KOPT-K1 (cell line): ENCODE data around the gene FFAR1.

ENCODE experiments used
- H3K27ac ChIP-seq: fragments of 200-600 bp; sonication (generic); 2 replicates; pipeline ENCODE4 v1.5.1; 2016; ENCODE audit warnings: antibody characterized with exemption, mild to moderate bottlenecking, low read depth, low read length; ENCODE audit not compliant: poor library complexity, severe bottlenecking
- H3K36me3 ChIP-seq: fragments of 200-600 bp; sonication (generic); 2 replicates; pipeline ENCODE4 v1.5.1; 2017; ENCODE audit warnings: antibody characterized with exemption, mild to moderate bottlenecking, low read length, moderate library complexity; ENCODE audit not compliant: insufficient read depth
- H3K9me3 ChIP-seq: fragments of 200-600 bp; sonication (generic); 2 replicates; pipeline ENCODE4 v1.5.1; 2017; ENCODE audit warnings: antibody characterized with exemption, low read length, mild to moderate bottlenecking; ENCODE audit not compliant: insufficient read depth, poor library complexity, severe bottlenecking

Gene FFAR1

DNA sequence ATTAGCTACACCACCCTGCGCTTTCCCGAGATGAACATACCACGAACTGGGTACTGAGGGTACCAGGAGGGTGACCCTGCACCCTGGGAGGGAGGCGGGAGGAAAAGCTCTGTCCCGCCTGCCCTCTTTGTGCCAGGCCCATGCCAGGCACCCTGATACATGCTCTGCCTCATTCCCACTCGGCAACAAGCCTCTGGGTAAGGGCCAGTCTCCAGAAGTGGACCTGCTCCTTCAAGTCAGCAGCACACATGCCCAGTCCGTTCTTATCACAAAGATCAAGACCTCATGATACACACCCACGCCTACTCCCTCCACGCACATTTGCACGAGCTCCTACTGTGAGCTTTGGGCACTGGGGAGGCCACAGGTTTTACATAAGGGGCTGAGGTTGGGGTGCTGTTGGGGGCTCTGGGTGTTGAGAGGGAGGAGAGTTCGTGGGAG lies 2.0 kb upstream of the FFAR1 start:
- Histone ChIP-seq H3K36me3 (no peaks in the 10 kb centered on the region), H3K9me3 (no peaks in the 10 kb centered on the region), H3K27ac (no peak overlapping the region)

DNA sequence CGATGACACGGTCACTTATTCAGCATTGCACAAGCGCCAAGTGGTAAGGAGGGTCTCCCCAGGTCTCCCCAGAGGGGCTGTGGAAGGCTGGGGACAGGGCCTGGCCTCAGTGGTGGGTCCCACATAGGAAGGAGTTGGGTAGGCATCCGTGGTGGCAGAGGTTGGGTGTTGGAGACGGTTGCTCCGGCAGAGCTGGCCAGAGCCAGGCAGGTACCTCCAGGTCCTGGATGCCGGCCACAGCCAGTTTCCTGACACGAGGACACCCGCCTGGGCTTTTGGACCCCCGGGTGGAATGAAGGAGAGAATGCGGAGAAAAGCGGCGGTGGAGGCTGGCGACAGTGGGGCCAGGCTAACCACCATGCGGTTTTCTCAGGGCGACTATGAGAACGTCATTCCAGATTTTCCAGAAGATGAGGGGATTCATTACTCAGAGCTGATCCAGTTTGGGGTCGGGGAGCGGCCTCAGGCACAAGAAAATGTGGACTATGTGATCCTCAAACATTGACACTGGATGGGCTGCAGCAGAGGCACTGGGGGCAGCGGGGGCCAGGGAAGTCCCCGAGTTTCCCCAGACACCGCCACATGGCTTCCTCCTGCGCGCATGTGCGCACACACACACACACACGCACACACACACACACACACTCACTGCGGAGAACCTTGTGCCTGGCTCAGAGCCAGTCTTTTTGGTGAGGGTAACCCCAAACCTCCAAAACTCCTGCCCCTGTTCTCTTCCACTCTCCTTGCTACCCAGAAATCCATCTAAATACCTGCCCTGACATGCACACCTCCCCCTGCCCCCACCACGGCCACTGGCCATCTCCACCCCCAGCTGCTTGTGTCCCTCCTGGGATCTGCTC lies 1.3 kb upstream of the FFAR1 start:
- Histone ChIP-seq H3K27ac (no peak overlapping the region), H3K9me3 (no peaks in the 10 kb centered on the region), H3K36me3 (no peaks in the 10 kb centered on the region)

DNA sequence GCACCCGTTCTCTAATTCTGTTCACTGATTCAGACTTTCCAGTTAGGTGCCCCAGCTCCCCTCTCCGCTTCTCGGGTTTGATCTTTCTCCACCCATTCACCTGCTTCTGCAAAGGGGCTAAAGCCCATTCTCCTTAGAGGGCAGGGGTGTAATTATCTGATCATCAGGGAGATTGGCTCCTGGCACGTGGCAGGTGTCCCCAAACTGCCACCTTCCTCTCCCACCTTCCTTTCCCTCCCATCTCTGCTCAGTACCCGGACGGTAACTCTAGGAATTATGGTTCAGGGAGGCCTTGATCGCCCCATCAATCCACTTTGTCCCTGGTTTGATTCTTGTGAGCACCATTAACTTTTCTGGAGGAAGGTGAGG lies 212 bp downstream of the FFAR1 start:
- H3K27ac ChIP-seq = no peak overlapping the region
- no peaks in the 10 kb centered on the region for H3K9me3 ChIP-seq
- no peaks in the 10 kb centered on the region for H3K36me3 ChIP-seq

DNA sequence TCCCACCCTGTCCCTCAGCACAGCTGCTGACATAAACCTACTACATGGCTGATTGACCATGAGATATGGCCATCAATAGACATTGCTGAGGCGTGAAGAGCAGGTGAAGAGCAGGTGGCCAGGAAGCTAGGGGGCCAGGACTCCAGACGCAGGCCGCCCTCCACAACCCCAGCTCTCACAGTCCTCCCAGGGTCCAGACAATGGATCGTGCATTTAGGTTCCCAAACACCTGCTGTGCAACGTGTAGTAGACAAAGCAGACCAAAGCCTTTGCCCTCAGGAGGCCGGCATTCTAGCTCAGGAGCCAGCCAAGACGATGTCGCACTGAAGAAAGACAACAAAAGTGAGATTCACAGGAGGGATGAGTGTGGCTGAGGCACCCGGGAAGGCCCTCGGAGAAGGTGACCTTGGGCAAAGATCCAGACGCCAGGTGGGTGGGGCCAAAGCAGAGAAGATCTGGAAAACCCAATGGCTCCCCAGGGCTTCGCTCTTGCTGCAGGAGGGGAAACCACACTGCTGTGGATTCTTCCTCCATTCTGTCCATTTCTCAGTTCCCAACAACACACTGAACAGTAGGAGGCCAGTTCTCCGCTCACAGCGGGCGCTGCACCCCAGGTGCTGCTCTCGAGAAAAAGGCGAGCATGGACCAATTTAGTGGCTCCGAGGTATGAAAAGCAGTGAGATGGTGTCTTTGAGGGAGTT lies 1.4 kb downstream of the FFAR1 start:
- Histone ChIP-seq H3K27ac (no peak overlapping the region), H3K9me3 (no peaks in the 10 kb centered on the region), H3K36me3 (no peaks in the 10 kb centered on the region)

DNA sequence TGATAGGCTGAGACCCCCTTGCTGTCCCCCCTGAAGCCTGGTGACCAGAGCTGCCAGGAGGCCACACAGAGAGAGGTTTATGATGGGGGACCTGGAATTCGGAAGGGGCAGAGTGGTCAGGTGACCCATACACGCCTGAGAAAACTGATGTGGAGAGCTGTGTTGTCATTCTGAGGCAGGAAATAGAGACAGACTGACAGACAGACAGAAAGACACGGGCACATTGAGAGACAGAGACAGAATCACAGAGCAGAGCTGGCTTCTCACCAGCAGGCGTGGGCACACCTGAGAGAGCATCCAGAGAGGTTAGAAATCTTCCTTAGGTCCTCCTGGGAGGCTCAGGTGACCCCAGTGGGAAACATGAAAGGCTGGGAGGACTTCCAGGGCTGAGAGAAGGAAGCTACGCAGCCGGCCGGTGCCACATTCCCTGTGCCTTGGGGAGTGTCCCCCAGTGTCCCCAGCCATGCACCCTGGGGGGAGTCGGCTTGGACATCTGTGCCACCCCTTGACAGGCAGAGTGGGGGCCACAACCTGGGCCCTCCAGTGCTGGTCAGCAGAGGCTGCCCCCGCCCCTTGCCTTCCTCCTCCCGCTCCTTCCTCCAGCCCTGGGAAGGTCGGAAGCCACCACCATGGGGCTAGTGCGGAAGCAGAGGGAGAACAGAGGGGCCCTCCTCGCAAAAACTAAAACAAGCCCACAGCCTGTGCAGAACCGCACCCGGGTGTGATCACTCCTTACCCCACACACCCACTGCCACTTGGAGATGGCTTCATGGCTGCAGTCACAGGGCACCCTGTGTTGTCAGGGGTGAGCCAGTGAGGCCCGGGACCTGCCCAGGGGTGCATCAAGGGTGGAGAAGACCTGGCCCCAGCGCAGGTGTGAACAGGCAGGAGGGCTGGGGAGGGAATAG lies 2.2 kb downstream of the FFAR1 start:
- Histone ChIP-seq H3K9me3 (no peaks in the 10 kb centered on the region), H3K36me3 (no peaks in the 10 kb centered on the region), H3K27ac (no peak overlapping the region)

DNA sequence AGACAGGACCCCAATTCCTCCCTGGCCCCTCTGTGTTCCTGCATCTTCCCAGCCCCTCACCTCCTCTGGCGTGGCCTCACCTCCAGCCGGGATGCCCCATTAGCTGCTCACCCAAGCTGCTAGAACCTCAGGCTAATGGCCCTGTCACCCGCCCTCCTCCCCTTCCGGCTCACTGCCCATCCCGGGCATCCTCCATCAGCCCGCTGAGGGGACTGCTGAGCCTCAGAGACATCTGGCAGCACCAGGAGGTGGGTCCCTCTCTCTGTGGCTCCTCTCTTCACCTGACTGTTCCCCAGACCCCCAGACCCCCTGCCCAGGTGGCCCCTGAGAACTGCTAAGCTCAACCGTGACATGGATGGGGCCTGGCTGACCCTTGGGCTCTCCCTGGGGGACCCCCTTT lies 2.9 kb downstream of the FFAR1 start:
- H3K27ac ChIP-seq = no peak overlapping the region
- no peaks in the 10 kb centered on the region for H3K9me3 ChIP-seq
- H3K36me3 ChIP-seq = no peaks in the 10 kb centered on the region

DNA sequence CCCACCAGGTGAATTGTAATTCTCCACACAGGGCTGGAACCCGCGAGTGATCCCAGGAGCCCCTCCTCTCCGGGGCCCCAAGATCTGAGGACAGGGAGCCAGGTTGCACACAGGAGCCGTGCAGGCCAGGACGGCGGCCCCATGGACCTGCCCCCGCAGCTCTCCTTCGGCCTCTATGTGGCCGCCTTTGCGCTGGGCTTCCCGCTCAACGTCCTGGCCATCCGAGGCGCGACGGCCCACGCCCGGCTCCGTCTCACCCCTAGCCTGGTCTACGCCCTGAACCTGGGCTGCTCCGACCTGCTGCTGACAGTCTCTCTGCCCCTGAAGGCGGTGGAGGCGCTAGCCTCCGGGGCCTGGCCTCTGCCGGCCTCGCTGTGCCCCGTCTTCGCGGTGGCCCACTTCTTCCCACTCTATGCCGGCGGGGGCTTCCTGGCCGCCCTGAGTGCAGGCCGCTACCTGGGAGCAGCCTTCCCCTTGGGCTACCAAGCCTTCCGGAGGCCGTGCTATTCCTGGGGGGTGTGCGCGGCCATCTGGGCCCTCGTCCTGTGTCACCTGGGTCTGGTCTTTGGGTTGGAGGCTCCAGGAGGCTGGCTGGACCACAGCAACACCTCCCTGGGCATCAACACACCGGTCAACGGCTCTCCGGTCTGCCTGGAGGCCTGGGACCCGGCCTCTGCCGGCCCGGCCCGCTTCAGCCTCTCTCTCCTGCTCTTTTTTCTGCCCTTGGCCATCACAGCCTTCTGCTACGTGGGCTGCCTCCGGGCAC lies 3.9 kb downstream of the FFAR1 start:
- Histone ChIP-seq H3K36me3 (no peaks in the 10 kb centered on the region), H3K27ac (no peak overlapping the region), H3K9me3 (no peaks in the 10 kb centered on the region)

DNA sequence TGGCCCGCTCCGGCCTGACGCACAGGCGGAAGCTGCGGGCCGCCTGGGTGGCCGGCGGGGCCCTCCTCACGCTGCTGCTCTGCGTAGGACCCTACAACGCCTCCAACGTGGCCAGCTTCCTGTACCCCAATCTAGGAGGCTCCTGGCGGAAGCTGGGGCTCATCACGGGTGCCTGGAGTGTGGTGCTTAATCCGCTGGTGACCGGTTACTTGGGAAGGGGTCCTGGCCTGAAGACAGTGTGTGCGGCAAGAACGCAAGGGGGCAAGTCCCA lies 4.4 kb downstream of the FFAR1 start:
- Histone ChIP-seq H3K27ac (no peak overlapping the region), H3K9me3 (no peaks in the 10 kb centered on the region), H3K36me3 (no peaks in the 10 kb centered on the region)

DNA sequence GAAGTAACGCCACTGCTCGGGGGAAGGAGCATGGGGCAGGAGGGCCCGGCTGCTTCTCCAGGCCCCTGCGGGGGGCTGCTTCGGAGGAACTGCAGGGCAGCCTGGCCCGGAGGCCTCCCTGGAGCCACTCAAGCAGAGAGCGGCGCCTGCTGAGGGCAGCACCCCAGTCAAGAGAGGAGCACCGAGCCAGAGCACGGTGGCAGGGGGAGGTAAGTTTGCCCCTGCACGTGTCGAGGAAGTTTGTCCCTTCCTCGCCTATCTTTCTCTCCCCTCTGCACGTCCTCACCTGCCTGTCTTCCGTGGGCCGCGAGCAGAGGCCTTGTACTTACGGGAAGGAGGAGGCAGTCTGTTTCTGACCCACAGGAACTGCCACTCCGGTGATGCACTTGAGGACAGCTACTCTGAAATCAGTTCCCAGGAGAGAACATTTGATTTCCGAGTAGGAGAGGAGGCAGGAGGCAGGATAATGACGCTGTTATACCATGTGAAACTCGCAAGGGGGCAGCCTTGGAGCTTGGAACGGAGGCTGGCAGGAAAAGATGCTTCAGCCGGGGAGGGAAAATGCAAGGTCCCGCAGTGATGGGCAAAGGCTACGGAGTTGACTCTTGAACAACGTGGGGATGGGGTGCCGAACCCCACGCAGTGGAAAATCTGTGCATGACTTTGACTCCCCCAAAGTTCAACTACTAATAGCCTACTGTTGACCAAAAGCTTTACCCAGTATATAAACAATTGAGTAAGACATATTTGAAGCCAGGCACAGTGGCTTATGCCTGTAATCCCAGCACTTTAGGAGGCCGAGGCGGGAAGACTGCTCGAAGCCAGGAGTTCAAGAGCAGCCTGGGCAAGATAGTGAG lies 5.0 kb downstream of the FFAR1 start:
- no peaks in the 10 kb centered on the region for H3K9me3 ChIP-seq
- H3K36me3 ChIP-seq = no peaks in the 10 kb centered on the region
- H3K27ac ChIP-seq = no peak overlapping the region

DNA sequence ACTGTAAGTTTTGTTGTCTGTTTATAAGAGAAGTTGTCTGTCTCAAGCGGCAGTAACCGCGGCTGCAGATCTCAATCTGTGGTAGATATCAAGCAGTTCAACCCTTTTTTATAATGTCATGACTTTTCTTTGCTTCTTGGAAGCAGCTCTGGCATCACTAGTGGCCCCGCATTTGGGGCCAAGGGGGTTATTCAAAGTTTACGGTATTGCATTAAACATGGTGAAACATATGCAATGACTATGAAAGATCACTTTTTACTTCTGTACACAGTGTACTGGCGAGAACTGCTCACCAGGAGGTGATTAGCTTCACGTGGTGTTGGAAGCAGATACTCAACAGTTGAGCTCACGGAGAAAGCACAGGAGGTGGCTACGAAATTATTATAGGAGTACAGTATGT lies 5.9 kb downstream of the FFAR1 start:
- no peak overlapping the region for H3K27ac ChIP-seq
- no peaks in the 10 kb centered on the region for H3K9me3 ChIP-seq
- H3K36me3 ChIP-seq = no peaks in the 10 kb centered on the region

DNA sequence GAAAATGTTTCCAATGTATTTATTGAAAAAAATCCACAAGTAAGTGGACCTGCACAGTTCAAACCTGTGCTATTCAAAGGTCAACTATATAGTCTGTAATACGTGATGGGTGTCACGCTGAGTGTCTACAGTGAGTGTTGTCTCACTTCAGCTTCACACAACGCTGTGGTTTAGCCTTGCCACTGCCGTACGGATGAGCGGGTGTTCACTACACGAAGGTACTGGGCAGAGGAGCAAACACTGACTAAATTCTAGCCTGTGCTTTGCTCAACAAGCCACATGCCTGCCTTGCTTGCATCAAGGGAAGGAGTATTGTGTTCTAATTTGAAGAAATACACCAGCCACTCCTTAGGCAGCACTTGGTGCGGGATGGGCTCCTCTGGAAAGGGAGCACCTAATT lies 7.2 kb downstream of the FFAR1 start:
- Histone ChIP-seq H3K9me3 (no peaks in the 10 kb centered on the region), H3K36me3 (no peaks in the 10 kb centered on the region), H3K27ac (no peak overlapping the region)

DNA sequence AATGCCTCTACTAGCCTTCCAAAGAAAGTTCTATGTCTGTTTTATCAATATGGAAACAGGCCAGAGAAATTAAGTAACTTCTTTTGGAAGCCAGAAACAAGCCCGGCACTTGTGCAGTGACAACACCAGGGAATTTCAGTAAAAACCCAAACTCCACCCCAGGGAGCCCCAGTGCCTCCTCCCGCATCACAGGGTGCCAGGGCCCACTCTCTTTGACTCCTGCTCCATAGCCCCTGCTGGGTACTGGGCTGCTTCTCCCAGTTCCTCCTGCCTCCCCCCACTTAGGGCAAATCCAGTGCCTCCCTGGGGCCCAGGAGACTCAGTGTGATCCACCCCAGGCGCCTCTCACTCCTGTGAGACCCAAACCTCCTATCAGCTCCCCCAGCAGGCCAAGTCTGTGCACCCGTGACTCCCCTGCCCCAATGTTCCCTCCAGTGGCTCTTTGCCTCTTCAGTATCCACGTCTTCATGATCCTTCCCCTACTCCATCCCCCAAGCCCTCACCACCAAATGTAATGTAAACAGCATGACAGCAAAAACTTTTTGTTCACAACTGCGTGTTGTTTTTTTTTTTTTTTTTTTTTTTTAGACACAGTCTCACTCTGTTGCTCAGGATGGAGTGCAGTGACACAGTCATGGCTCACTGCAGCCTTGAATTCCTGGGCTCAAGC lies 8.2 kb downstream of the FFAR1 start:
- H3K36me3 ChIP-seq = no peaks in the 10 kb centered on the region
- H3K27ac ChIP-seq = no peak overlapping the region
- H3K9me3 ChIP-seq = no peaks in the 10 kb centered on the region

DNA sequence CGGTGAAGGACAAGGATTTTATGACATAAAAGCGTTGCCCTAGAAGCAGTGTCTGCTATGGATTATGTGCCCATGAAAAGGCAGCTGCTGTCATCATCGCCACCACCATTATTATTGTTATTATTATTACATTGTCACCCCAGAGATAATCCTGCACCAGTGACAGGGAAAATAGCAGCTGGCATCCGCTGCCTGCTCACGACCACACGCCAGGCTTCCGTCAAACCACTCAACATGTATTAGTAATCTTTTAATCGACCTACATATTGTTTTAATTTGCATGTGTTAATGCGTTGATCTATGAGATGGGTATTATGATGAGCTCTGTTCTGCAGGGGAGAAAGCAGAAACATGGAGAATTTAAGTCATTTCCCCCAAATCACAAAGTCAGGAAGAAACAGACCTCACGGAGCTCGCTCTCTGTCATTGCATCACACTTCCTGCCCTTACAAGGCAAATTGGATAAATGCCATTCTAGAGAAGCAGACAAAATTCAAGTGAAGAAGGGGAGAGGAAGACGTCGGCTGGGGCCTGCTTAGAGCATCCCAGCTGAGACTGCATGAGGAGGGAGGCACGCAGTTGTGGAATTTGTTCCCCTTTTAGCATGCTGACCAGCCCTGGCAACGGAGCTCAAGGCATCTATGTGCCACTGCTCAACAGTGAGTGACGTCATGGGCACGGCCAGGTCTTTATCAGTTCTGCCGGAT lies 10.3 kb downstream of the FFAR1 start, which contains the start of gene FFAR3:
Gene FFAR3 (plus strand): TSS at position 594 of the 707 bp plus-strand sequence. CDS start 431 bp downstream, outside the sequence.
- no peak within 1 kb of the TSS for H3K27ac ChIP-seq
- H3K36me3 ChIP-seq = no peaks in the 10 kb centered on the region
- no peaks in the 10 kb centered on the region for H3K9me3 ChIP-seq
